ENCODE measurements around the gene MX2.

DNA sequence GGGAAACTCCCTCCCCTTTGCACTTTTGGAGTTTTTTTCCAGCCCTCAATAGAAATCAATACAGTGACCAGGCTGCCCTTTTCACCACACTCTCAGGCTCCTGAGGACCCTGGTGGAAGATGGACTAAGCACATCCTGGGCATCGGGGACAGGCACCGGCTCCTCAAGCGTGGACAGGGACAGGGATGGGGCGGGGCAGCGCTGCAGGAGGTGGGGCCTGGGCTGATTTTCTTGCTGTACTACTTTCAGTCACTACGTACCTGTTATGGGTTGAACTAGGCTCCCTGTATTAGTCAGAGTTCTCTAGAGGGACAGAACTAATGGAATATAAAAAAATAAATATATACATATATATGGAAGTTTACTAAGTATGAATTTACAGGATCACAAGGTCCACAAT is 2.5 kb downstream of the MX2 start:
- TF ChIP-seq, protein P1, sequence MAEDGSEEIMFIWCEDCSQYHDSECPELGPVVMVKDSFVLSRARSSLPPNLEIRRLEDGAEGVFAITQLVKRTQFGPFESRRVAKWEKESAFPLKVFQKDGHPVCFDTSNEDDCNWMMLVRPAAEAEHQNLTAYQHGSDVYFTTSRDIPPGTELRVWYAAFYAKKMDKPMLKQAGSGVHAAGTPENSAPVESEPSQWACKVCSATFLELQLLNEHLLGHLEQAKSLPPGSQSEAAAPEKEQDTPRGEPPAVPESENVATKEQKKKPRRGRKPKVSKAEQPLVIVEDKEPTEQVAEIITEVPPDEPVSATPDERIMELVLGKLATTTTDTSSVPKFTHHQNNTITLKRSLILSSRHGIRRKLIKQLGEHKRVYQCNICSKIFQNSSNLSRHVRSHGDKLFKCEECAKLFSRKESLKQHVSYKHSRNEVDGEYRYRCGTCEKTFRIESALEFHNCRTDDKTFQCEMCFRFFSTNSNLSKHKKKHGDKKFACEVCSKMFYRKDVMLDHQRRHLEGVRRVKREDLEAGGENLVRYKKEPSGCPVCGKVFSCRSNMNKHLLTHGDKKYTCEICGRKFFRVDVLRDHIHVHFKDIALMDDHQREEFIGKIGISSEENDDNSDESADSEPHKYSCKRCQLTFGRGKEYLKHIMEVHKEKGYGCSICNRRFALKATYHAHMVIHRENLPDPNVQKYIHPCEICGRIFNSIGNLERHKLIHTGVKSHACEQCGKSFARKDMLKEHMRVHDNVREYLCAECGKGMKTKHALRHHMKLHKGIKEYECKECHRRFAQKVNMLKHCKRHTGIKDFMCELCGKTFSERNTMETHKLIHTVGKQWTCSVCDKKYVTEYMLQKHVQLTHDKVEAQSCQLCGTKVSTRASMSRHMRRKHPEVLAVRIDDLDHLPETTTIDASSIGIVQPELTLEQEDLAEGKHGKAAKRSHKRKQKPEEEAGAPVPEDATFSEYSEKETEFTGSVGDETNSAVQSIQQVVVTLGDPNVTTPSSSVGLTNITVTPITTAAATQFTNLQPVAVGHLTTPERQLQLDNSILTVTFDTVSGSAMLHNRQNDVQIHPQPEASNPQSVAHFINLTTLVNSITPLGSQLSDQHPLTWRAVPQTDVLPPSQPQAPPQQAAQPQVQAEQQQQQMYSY (CRISPR knock-in tag; IDR thresholded peaks at IDR 0.05): no peak
- TF ChIP-seq EED (IDR thresholded peaks at IDR 0.05; ENCODE audit: low read depth) (no peak), NFYB (IDR thresholded peaks at IDR 0.05; ENCODE audit: insufficient read depth, low read depth, low read length) (no peak), GABPA (IDR thresholded peaks at IDR 0.05; ENCODE audit: low read depth) (no peak), CREM (IDR thresholded peaks at IDR 0.05; ENCODE audit: low read depth) (no peak)
- TF ChIP-seq, protein P2, sequence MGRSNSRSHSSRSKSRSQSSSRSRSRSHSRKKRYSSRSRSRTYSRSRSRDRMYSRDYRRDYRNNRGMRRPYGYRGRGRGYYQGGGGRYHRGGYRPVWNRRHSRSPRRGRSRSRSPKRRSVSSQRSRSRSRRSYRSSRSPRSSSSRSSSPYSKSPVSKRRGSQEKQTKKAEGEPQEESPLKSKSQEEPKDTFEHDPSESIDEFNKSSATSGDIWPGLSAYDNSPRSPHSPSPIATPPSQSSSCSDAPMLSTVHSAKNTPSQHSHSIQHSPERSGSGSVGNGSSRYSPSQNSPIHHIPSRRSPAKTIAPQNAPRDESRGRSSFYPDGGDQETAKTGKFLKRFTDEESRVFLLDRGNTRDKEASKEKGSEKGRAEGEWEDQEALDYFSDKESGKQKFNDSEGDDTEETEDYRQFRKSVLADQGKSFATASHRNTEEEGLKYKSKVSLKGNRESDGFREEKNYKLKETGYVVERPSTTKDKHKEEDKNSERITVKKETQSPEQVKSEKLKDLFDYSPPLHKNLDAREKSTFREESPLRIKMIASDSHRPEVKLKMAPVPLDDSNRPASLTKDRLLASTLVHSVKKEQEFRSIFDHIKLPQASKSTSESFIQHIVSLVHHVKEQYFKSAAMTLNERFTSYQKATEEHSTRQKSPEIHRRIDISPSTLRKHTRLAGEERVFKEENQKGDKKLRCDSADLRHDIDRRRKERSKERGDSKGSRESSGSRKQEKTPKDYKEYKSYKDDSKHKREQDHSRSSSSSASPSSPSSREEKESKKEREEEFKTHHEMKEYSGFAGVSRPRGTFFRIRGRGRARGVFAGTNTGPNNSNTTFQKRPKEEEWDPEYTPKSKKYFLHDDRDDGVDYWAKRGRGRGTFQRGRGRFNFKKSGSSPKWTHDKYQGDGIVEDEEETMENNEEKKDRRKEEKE (IDR thresholded peaks at IDR 0.05): no peak

All from GM12878 (cell line).